IMR-90 (cell line): ENCODE data around the gene WNT7A. TPM values are rescaled to one million over a fixed set of nuclear protein-coding genes. Genes with fewer than 3 reads are reported as not detected.

ENCODE experiments used
- ATAC-seq: fragments of 200-7000 bp; cut with Tn5 transposase; 2 replicates; pipeline ENCODE4 v1.9.1; 2020; ENCODE audit warnings: low read depth, mild to moderate bottlenecking, moderate library complexity
- BruUV-seq: library from RNA; stranded (reverse); fragments of 400-500 nt; replicated peaks from 2 replicates; lab custom pipeline; 2021; lab: Mats Ljungman, UMichigan
- CTCF ChIA-PET: fragments of 300-600 bp; formaldehyde crosslinking; extraction: SDS; loops from one replicate; lab custom pipeline; 2021; ENCODE audit warnings: antibody characterized with exemption; lab: Yijun Ruan, JAX
- POLR2A ChIA-PET: fragments of 300-600 bp; sonication (Branson Sonifier 250); formaldehyde crosslinking; loops from one replicate; lab custom pipeline; 2022; ENCODE audit warnings: antibody characterized with exemption; ENCODE audit not compliant: unreplicated experiment; lab: Charles Lee
- DNase-seq: peaks from one replicate; pipeline ENCODE4 v3.0.0; 2013
- H2AFZ ChIP-seq: replicated peaks from 2 replicates; pipeline ENCODE3; 2013; ENCODE audit warnings: low read length, mild to moderate bottlenecking; ENCODE audit not compliant: poor library complexity
- H2AK5ac ChIP-seq: 2 replicates; pipeline ENCODE4 v1.6.1; 2013; ENCODE audit warnings: low read depth, low read length, inconsistent platforms
- H2AK9ac ChIP-seq: replicated peaks from 2 replicates; pipeline ENCODE3; 2013; ENCODE audit warnings: mild to moderate bottlenecking, low read depth, low read length, moderate library complexity; ENCODE audit not compliant: poor library complexity
- H2BK120ac ChIP-seq: 2 replicates; pipeline ENCODE4 v1.6.1; 2013; ENCODE audit warnings: low read depth, low read length, inconsistent platforms
- H2BK15ac ChIP-seq: 3 replicates; pipeline ENCODE4 v1.6.1; 2013; ENCODE audit warnings: low read depth, low read length, inconsistent platforms
- H2BK20ac ChIP-seq: 2 replicates; pipeline ENCODE4 v1.6.1; 2013; ENCODE audit warnings: low read depth, mild to moderate bottlenecking, inconsistent platforms, low read length, moderate library complexity
- H2BK5ac ChIP-seq: 2 replicates; pipeline ENCODE4 v1.6.1; 2013; ENCODE audit warnings: mild to moderate bottlenecking, low read depth, low read length, inconsistent platforms; ENCODE audit not compliant: poor library complexity, severe bottlenecking
- H3K14ac ChIP-seq: replicated peaks from 2 replicates; pipeline ENCODE4 v1.6.1; 2013; ENCODE audit warnings: low read depth, low read length, inconsistent platforms
- H3K18ac ChIP-seq: 2 replicates; pipeline ENCODE4 v1.6.1; 2013; ENCODE audit warnings: low read depth, low read length, control low read depth
- H3K23ac ChIP-seq: 2 replicates; pipeline ENCODE4 v1.6.1; 2013; ENCODE audit warnings: low read depth, low read length, inconsistent platforms
- H3K27ac ChIP-seq: 2 replicates; pipeline ENCODE4 v1.5.1; 2013; ENCODE audit warnings: mild to moderate bottlenecking, control low read depth, low read length; ENCODE audit not compliant: insufficient read depth
- H3K27me3 ChIP-seq: 2 replicates; pipeline ENCODE4 v1.6.1; 2013; ENCODE audit warnings: low read length; ENCODE audit not compliant: control insufficient read depth, insufficient read depth
- H3K36me3 ChIP-seq: 2 replicates; pipeline ENCODE4 v1.6.1; 2013; ENCODE audit warnings: low read length, mixed read lengths; ENCODE audit not compliant: control insufficient read depth, insufficient read depth
- H3K4ac ChIP-seq: 2 replicates; pipeline ENCODE4 v1.6.1; 2013; ENCODE audit warnings: low read depth, low read length, inconsistent platforms
- H3K4me1 ChIP-seq: 2 replicates; pipeline ENCODE4 v1.6.1; 2013; ENCODE audit warnings: low read length, mixed read lengths; ENCODE audit not compliant: control insufficient read depth, insufficient read depth
- H3K4me2 ChIP-seq: 2 replicates; pipeline ENCODE4 v1.6.1; 2013; ENCODE audit warnings: low read depth, mild to moderate bottlenecking, control low read depth, low read length, moderate library complexity
- H3K4me3 ChIP-seq: 2 replicates; pipeline ENCODE4 v1.5.1; 2013; ENCODE audit warnings: low read depth, mild to moderate bottlenecking, control low read depth, low read length, moderate library complexity; ENCODE audit not compliant: insufficient read depth
- H3K56ac ChIP-seq: 2 replicates; pipeline ENCODE4 v1.6.1; 2013; ENCODE audit warnings: low read length, inconsistent platforms; ENCODE audit not compliant: insufficient read depth; ENCODE audit errors: extremely low read depth
- H3K79me1 ChIP-seq, 2 experiments: 2 replicates each; pipeline ENCODE4 v1.6.1; 2013; ENCODE audit warnings: low read length in 2 of 2, inconsistent platforms in 1 of 2, low read depth in 1 of 2
- H3K9ac ChIP-seq: 2 replicates; pipeline ENCODE4 v1.6.1; 2013; ENCODE audit warnings: low read depth, low read length, control low read depth
- H3K9me1 ChIP-seq: 2 replicates; pipeline ENCODE4 v1.6.1; 2013; ENCODE audit warnings: low read length, inconsistent platforms; ENCODE audit not compliant: insufficient read depth
- H3K9me3 ChIP-seq: 2 replicates; pipeline ENCODE4 v1.6.1; 2013; ENCODE audit warnings: low read length; ENCODE audit not compliant: control insufficient read depth, insufficient read depth
- H4K20me1 ChIP-seq: 2 replicates; pipeline ENCODE4 v1.6.1; 2013; ENCODE audit warnings: low read length, inconsistent platforms; ENCODE audit not compliant: insufficient read depth
- H4K5ac ChIP-seq: 2 replicates; pipeline ENCODE4 v1.6.1; 2013; ENCODE audit warnings: mild to moderate bottlenecking, low read depth, low read length, control low read depth
- H4K8ac ChIP-seq, 2 experiments: 2 replicates each; pipeline ENCODE4 v1.6.1; 2013; ENCODE audit warnings: low read depth in 2 of 2, low read length in 2 of 2, control low read depth in 1 of 2, inconsistent platforms in 1 of 2
- H4K91ac ChIP-seq: 2 replicates; pipeline ENCODE4 v1.6.1; 2013; ENCODE audit warnings: low read depth, low read length, inconsistent platforms; ENCODE audit not compliant: insufficient read depth
- BHLHE40 ChIP-seq: fragments of 150-350 bp; IDR thresholded peaks from 2 replicates; pipeline ENCODE4 v1.6.1; 2016; ENCODE audit warnings: mild to moderate bottlenecking, low read depth, low read length
- CEBPB ChIP-seq: IDR thresholded peaks from 2 replicates; pipeline ENCODE4 v1.6.1; 2012; ENCODE audit warnings: low read depth, low read length, improper control_type of control experiment
- CHD1 ChIP-seq: IDR thresholded peaks from 2 replicates; pipeline ENCODE4 v1.6.1; 2012; ENCODE audit warnings: low read depth, low read length, improper control_type of control experiment
- CTCF ChIP-seq: conservative IDR thresholded peaks from 2 replicates; pipeline ENCODE4 v1.5.1; 2012; ENCODE audit warnings: mild to moderate bottlenecking, low read depth, low read length, improper control_type of control experiment
- ELK1 ChIP-seq: fragments of 150-350 bp; IDR thresholded peaks from 2 replicates; pipeline ENCODE4 v1.6.1; 2016; ENCODE audit warnings: low read depth, mild to moderate bottlenecking, low read length, moderate library complexity, borderline replicate concordance
- FOS ChIP-seq: fragments of 150-350 bp; IDR thresholded peaks from 2 replicates; pipeline ENCODE4 v1.6.1; 2016; ENCODE audit warnings: low read depth, low read length
- MAFK ChIP-seq: IDR thresholded peaks from 2 replicates; pipeline ENCODE4 v1.6.1; 2012; ENCODE audit warnings: low read depth, low read length, improper control_type of control experiment
- MAZ ChIP-seq: IDR thresholded peaks from 2 replicates; pipeline ENCODE4 v1.6.1; 2012; ENCODE audit warnings: low read depth, mild to moderate bottlenecking, low read length, improper control_type of control experiment, moderate library complexity, borderline replicate concordance
- NFE2L2 ChIP-seq: fragments of 150-350 bp; IDR thresholded peaks from 2 replicates; pipeline ENCODE4 v1.6.1; 2016; ENCODE audit warnings: low read depth, mild to moderate bottlenecking, low read length
- RCOR1 ChIP-seq: IDR thresholded peaks from 2 replicates; pipeline ENCODE4 v1.6.1; 2012; ENCODE audit warnings: mild to moderate bottlenecking, low read length, improper control_type of control experiment; ENCODE audit not compliant: insufficient replicate concordance
- RFX5 ChIP-seq: IDR thresholded peaks from 2 replicates; pipeline ENCODE4 v1.8.0; 2012; ENCODE audit warnings: low read depth, mild to moderate bottlenecking, low read length, moderate library complexity
- USF2 ChIP-seq: fragments of 150-350 bp; IDR thresholded peaks from 2 replicates; pipeline ENCODE4 v1.6.1; 2017; ENCODE audit warnings: mild to moderate bottlenecking, antibody characterized with exemption, low read length, low read depth
- WGBS, 2 experiments: methylation state at CpG; one replicate each; pipeline versions ENCODE4 v1.1.5 to v1.1.7; 2013; ENCODE audit warnings: missing lambda C conversion rate in 2 of 2; ENCODE audit not compliant: insufficient read length in 1 of 2; ENCODE audit errors: extremely low coverage in 2 of 2; 5-methylcytosine and 5-hydroxymethylcytosine counted together
- dilution Hi-C: fragments of 300-500 bp; cut with HindIII; formaldehyde crosslinking; loops from one replicate; pipeline ENCODE4 v1.14.3; 2018; ENCODE audit warnings: low sequenced_read_pairs; ENCODE audit not compliant: unreplicated experiment
- in situ Hi-C: fragments of 300-500 bp; cut with MboI; formaldehyde crosslinking; loops from 3 replicates; pipeline ENCODE4 v1.14.3; 2019; ENCODE audit warnings: low sequenced_read_pairs, inconsistent platforms, mixed read lengths
- intact Hi-C: fragments of 100-400 bp; cut with micrococcal nuclease; formaldehyde crosslinking; loops from 2 replicates; pipeline ENCODE4 v1.10.0; 2022
- polyA plus RNA-seq, 3 experiments: library from polyadenylated mRNA; depleted of rRNA; stranded (reverse); fragments of >200 nt; gene quantifications; 2 replicates each; pipeline ENCODE4 v1.2.3, GENCODE V29; 2012; ENCODE audit warnings: low replicate concordance in 1 of 3
- total RNA-seq: library from RNA; depleted of rRNA; stranded (reverse); fragments of >200 nt; gene quantifications from 2 replicates; pipeline ENCODE4 v1.2.3, GENCODE V29; 2012

Gene WNT7A
- total and polyA plus RNA-seq, 2 of the 4 experiments (the other 2 are of a cell fraction): not detected

- H2BK5ac ChIP-seq: no peak overlapping the region
- H4K5ac ChIP-seq: no peak overlapping the region
- H3K4me1 ChIP-seq: no peaks in the 10 kb centered on the region
- H4K20me1 ChIP-seq: no peaks in the 10 kb centered on the region
- H4K8ac ChIP-seq: no peak overlapping the region
- H3K4ac ChIP-seq: no peak overlapping the region
- no peak overlapping the region for H3K23ac ChIP-seq
- no peaks in the 10 kb centered on the region for H3K9me1 ChIP-seq
- no peak overlapping the region for H2AFZ ChIP-seq
- intact Hi-C loops: no loop called here
- no peak overlapping the region for H3K4me3 ChIP-seq
- in situ Hi-C loops: loop anchor here (25.0 kb wide), 3 partner anchors 231 to 681 kb away; partner anchors contain the start of genes CHCHD4 and HDAC11
- H3K14ac ChIP-seq: no peak overlapping the region
- H3K27ac ChIP-seq: no peak overlapping the region
- no peak overlapping the region for H2AK5ac ChIP-seq
- no peak overlapping the region for H2BK15ac ChIP-seq
- ChIA-PET POLR2A (no interaction called here), CTCF (no interaction called here)
- H3K56ac ChIP-seq: no peak overlapping the region
- WGBS, 2 experiments: 64% methylated on average over 4 of the region's 7 CpGs; no CpG with 5 or more reads in 1 of the 2 experiments
- H3K4me2 ChIP-seq: no peak overlapping the region
- no TSS peak for BruUV-seq
- H2BK20ac ChIP-seq: no peak overlapping the region
- no peaks in the 10 kb centered on the region for H3K79me1 ChIP-seq
- H3K27me3 ChIP-seq: peaks cover 37% of the 10 kb centered on the region
- ATAC-seq (no peak), DNase-seq (no peak)
- no peaks in the 10 kb centered on the region for H3K36me3 ChIP-seq
- no peak overlapping the region for H2AK9ac ChIP-seq
- no peak overlapping the region for H3K9ac ChIP-seq
- dilution Hi-C loops: no loop called here
- no peak overlapping the region for H3K18ac ChIP-seq
- H2BK120ac ChIP-seq: no peak overlapping the region
- TF ChIP-seq CTCF (no peak), NFE2L2 (no peak), CEBPB (no peak), USF2 (no peak), MAZ (no peak), ELK1 (no peak), BHLHE40 (no peak), FOS (no peak), MAFK (no peak), CHD1 (no peak), RFX5 (no peak), RCOR1 (no peak)
- H3K9me3 ChIP-seq: no peaks in the 10 kb centered on the region
- H4K91ac ChIP-seq: no peak overlapping the region
Measured at GRCh38 chr3:13881536-13882410, 1.9 kb upstream of the WNT7A start.
